Stimulated activated CD4-positive, alpha-beta T cell treated with anti-CD3 and anti-CD28 coated beads, Interleukin-2, amount 100 ng/mL, for 4 hours (primary cell): ENCODE results near the gene HSDL2.
"Not testable (repeated sequence)": the region's sequence is repeated elsewhere in the genome, so short reads cannot be mapped to it uniquely, and the experiment has no call there.

Source experiments
- DNase-seq: peaks from one replicate; pipeline ENCODE4 v3.0.0-alpha.2; 2020; ENCODE audit warnings: low read depth

HSDL2 gene

DNA sequence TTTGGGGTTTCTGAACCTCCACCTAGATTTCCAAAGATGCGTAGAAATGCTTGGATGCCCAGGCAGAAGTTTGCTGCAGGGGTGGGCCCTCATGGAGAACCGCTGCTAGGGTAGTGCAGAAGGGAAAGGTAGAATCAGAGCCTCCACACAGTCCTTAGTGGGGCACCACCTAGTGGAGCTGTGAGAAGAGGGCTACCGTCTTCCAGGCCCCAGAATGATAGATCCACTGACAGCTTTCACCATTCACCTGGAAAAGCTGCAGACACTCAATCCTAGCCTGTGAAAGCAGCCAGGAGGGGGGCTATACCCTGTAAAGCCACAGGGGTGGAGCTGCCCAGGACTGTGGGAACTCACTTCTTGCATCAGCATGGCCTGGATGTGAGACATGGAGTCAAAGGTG is 13.3 kb upstream of the HSDL2 start:
- no peak for DNase-seq

DNA sequence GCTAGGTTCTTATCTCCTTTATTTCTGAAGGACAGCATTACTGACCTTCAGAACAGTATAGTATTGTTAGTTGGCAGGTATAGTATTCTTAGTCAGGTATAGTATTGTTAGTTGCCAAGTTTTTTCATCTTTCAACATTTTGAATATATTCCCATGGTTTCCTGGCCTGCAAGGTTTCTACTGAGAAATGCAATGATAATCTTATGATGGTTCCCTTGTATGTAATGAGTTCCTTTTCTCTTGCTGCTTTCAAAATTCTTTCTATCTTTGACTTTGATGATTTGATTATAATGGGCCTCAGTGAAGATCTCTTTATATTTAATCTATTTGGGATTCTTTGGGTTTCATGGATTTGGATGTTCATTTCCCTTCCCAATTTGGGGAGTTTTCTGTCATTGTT is 12.4 kb upstream of the HSDL2 start:
- DNase-seq: no peak

DNA sequence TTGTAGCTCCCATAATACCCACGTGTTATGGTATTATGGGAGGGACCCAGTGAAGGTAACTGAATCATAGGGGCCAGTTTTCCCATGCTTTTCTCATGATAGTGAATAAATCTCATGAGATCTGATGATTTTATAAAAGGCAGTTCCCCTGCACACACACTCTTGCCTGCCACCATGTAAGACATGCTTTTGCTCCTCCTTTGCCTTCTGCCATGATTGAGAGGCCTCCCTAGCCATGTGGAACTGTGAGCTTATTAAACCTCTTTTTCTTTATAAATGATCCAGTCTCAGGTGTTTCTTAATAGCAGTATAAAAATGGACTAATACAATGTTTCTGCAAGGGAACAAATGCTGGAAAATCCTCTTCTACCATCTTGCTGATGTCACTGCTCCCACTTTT is 10.1 kb upstream of the HSDL2 start:
- no peak for DNase-seq

DNA sequence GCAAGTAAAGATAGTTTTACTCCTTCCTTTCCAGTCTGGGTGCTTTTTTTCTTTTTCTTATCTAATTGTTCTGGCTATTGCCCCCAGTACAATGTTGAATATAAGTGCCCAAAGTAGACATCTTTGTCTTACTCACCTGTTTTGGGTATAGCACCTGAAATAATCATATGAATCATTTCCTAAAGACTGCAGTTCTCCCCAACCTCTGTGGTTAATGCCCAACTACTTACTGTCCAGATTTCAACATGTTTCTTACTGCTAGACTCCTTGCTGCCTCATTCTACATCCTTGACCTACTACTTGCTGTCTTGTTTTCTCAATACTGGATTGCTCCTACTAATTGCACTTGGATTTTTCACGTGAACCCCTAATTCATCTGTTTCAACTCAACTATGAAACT is 8.8 kb upstream of the HSDL2 start:
- DNase-seq: no peak

DNA sequence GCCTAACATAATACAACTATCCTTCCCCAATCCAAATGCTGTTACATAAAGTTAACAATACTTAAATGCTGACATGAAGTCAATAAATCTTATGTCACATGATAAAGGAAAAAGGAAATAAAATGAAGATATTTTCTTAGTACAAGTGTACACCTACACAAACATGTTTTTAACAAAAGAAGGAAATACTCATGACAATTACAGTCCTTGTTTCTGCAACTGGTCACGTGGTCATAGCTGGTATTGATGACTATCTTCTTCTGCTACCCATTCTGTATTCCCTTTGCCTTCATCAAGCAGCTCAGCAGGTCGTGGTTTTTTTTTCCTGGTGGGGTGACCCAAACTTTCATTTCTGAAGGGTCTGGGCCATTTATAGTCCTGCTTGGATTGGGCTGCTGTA is 6.2 kb upstream of the HSDL2 start:
- not testable (repeated sequence) for DNase-seq

DNA sequence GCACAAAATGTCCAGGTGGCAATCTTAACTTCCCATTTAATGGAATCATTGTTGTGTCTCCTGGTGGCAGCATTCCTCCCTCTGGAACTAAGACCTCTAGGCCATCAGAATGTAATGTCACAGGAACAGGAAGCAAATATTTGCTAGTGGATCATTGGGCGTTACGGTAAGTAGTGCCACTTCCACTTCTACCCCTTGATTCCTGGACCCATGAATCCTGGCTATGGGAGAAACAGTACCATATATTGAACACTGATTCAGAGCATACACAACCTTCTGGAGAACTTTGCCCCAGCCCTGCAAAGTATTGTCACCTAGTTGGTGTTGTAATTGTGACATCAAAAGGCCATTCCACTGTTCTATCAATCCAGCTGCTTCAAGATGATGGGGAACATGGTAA is 5.7 kb upstream of the HSDL2 start:
- DNase-seq: not testable (repeated sequence)

DNA sequence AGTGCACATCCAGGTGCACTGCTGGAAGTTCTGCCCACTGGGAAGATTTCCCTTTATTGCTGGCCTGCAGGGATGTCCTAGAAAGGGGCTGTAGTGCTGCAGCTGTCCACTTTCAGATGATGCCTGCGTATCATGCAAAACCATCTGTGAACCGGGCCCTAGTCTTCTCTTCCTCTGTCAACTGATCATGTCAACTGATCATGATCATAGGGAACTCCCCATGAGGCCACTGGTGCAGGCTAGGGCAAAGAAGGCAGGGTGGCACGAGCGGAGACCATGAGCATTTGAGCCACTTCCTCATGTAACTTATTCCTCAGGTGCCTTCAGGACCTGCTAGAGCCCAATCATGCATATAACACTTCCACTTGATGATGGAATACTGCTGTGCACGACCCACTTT is 4.5 kb upstream of the HSDL2 start:
- no peak for DNase-seq

DNA sequence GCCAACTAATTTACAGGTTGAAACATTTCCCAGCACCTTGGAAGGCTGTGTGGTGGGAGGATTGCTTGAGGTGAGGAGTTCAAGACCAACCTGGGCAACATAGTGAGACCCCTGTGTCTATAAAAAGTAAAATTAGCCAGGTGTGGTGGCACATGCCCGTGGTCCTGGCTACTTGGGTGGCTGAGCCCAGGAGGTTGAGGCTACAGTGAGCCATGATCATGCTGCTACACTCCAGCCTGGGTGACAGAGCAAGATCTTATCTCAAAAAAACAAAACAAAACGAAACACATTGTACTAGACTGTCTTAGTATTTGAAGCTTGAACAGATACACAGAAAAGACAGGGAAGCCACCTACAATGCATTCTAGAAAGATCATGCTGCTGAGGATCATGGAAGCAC is 2.8 kb upstream of the HSDL2 start:
- DNase-seq: no peak

DNA sequence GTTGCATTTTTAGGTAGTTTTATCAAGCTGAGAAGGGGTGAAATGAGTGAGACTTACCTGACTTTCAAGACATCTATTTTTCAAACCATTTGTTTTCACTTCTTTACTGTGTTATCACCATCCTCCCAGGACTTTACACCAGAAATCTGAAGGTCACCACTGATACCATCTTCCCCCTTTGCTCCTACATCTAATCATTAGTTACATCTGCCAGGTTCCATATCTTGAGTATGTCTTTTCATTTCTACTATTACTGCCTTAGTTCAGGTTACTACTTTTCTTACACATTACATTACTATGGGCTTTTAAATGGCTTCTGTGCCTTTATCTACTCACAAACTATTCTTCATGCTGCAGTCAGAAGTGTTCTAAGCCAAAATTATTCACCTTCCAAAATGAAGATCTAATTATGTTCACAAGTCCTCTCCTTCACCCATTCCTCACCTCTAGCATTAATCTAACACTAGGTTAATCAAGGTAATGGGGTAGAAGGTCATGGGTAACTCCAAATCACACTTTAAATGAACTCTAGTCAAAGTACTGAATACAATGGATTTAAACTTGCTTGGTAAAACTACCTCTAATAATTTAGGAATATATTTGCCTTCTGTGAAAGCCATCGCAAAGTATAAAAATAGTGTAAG is 2.1 kb upstream of the HSDL2 start:
- no peak for DNase-seq

DNA sequence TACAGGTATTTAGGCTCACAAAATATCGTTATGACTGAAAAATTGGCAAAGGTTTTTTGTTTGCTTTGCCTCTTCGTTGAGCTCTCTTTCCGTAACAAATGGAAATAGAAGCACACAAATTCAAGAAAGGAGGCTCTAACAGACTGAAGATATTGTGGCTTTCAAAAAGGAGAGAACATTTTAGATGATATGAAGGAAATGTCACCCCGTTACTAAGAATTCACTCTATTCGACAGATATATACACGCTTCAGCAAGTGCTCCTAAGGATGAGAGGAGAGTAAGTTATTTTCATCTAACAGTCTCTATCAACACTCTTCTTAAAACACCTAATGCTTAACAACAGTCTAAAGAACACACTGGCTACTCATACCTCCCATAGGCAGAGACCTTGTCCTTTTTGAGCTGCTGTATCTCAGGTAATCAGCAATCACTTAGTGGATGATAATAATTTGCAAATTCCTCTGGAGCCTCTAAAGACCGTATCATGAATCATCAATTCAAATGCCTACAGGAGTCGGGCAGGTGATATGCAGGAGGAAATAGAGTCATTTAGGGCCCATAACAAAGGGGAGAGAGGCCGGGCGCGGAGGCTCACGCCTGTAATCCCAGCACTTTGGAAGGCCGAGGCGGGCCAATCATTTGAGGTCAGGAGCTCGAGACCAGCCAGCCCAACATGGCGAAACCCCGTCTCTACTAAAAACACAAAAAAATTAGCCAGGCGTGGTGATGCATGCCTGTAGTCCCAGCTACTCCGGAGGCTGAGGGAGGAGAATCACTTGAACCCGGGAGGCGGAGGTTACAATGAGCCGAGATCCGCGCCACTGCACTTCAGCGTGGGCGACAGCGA is 1.4 kb upstream of the HSDL2 start:
- no peak for DNase-seq

DNA sequence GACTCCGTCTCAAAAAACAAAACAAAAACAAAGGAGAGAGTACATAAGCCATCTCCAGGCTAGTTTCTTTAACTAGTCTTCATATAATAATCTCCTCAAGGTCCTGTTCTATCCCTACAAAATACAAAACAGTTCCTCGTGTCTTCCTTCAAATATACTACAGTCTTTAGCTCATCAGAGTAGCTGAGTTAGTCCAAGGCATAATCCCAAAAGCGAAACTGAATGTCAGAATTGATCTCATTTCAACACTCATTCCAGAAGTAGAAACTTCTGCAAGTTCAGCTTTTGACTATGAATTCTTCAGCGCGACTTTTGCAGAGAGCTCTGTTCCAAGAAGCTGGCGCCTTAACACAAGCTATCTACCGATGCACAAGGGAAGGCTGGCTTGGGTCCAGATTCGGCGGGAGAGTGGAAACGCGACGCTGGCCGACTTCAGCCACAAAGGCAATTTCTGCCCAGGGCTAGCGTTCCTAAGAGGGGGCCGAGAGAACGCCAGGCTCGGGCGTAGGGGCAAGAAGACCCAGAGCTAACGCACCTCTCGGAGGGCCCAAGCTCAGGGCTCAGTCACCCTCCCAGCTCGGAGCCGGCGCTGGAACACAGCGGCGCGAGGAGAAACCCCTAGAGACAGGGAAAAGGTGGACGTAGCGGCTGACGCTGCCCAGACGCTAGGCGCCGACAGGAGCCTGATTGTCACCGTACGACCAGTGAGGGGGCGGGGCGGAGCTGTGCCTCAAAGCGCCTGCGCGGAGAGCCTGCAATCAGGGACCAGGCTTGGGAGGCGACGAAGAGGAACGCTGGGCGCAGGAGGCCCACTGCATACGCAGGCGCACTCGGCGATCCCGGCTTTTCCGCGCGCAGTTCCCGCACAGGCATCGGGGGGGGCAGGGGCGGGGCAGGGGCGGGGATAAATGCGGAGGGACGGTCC is 469 bp upstream of the HSDL2 start:
- peak; percentile 94 for DNase-seq

DNA sequence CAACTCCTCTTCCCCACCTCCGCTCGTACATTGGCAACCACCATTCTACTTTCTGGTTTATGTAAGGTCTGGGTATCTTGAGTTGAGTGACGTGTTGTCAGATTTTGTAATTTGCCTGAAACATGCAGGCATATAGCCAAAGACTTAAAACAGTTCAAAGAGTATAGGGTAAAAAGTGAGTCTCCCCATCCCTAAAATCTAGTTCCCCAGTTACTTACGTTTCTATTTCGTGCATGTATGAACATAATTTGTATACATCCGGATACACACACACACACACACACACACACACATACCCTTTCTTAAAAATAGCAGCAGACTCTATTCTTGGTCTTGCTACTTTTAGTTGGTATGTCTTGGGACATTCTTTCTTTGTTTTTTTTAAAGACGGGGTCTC is 915 bp downstream of the HSDL2 start:
- DNase-seq: no peak

DNA sequence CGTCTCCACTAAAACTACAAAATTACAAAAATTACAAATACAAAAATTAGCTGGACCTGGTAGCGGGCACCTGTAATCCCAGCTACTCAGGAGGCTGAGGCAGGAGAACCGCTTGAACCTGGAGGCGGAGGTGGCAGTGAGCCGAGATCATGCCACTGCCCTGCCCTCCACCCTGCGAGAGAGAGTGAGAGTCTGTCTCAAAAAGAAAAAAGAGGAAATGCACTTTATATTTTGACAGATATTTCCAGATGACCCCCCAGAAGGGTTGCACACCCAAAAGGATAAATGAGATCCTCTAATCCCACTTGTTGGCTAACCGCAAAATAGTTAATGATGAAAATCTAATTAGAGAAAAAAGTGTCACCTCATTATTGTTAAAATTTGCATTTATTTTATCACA is 2.2 kb downstream of the HSDL2 start:
- no peak for DNase-seq

DNA sequence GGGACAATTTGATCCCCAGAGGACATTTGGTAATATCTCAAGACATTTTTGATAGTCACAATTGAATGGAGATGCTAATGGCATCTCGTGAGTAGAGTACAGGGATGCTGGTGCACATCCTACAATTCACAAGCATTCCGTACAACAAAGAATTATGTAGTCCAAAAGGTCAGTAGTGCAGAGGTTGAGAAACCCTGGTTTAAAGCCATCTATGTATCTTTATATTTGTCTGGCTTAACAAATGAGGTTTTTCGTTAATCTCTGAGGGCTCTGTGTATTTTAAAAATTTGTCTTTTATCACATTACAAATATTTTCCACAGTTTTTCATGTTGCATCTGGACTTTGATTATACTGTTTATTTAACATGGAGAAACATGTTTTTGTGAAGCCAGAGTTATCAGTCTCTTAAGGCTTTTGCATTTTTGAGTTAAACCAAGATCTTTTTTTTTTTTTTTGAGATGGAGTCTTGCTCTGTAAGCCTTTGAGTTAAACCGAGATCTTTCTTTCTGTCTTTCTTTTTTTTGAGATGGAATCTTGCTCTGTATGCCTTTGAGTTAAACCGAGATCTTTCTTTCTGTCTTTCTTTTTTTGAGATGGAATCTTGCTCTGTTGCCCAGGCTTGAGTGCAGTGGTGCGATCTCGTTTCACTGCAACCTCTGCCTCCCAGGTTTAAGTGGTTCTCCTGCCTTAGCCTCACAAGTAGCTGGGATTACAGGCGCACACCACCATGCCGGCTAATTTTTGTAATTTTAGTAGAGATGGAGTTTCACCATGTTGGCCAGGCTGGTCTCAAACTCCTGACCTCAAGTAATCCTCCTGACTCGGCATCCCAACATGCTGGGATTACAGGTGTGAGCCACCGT is 2.8 kb downstream of the HSDL2 start:
- no peak for DNase-seq

DNA sequence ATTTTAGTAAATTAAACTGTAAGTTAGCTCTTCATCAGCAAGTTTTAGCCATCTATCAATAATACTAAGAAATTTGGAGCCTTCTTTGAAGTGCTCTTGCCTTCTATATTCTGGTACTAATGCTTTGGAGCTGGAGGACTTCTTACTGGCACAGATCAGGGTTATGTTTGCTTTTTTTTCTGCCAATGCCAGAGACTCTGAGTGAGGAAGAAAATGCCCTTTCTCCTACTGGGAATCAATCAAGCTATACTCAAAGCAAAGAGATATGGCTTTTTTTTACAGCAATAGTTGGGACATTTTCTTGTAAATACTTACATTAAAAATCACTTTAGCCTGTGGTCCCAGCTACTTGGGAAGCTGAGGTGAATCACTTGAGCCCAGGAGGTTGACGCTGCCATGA is 4.3 kb downstream of the HSDL2 start:
- no peak for DNase-seq

DNA sequence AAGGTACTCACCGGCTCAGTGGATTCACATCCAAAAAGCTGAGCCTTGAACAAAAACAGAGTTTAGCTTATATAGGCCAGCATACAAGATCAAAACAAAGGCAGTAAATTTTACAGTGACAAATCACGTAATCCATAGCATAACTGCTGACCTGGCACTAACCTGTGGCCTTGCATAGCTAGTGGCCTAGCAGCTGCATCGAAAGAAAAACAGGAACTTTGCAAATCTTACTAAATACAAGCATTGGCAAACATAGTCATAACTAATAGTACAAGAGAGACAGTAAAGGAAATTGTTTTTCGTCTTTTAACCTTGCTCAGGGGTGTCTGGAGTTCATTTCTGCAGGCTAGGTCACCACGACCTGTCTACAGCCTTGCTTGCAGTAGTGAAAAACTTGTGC is 4.8 kb downstream of the HSDL2 start:
- no peak for DNase-seq

DNA sequence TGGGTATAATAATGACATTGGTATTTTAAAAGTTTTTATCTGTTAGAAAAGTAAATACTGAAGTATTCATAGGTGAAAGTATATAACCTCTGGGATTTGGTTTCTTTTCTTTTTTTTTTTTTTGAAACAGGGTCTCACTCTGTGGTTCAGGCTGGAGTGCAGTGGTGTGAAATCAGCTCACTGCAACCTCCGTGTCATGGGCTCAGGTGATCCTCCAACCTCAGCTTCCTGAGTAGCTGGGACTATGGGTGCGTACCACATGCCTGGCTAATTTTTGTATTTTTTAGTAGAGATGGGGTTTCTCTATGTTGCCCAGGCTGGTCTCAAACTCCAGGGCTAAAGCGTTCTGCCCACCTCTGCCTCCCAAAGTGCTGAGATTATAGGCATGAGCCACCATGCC is 7.2 kb downstream of the HSDL2 start:
- no peak for DNase-seq

DNA sequence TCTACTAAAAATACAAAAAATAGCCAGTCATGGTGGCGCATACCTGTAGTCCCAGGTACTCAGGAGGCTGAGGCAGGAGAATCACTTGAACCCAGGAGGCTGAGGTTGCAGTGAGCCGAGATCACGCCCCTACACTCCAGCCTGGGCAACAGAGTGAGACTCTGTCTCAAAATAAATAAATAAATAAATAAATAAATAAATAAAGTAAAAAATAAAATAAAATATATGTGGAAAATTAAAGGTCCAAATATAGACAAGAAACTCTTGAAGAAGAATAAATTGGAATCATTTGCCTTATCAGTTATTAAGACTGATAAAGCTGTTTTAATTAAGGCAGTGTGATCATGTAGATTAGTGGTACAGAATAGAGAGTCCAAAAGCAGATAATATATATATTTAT is 10.0 kb downstream of the HSDL2 start:
- DNase-seq: not testable (repeated sequence)

DNA sequence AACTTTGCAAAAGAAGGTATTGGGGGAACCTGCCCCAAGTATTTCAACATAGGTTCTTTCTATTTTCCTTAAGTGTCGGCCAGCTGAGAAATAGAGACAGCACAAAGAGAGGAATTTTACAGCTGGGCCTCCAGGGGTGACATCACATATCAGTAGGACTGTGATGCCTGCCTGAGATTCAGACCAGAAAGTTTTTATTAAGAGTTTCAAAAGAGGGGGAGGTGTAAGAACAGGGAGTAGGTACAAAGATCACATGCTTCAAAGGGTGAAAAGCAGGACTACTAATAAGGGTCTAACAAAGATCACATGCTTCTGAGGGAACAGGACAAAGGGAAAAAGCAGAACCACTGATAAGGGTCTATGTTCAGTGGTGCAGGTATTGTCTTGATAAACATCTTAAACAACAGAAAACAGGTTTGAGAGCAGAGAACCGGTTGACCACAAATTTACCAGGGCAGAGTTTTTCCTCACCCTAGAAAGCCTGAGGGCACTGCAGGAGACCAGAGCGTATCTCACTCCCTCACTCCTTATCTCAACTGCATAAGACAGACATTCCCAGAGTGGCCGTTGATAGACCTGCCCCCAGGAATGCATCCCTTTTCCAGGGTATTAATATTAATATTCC is 12.1 kb downstream of the HSDL2 start:
- not testable (repeated sequence) for DNase-seq

DNA sequence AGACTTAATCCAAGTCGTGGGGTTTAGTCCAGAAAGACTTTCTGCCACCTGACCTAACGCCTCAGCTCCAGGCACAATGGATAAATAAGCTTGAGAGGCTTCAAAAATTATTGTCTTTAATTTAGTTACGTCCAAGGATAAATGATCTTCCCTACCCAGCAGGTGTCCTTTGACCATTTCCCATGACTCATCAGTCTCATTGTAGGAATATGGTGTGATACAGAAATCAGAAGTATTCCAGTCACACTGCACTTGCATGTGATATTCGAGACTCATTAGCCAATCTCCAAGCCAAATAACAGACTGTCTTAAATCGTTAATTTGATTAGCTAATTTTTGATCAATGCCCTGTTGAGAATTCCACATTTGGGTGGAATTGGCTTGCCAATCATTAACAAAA is 13.2 kb downstream of the HSDL2 start:
- DNase-seq: not testable (repeated sequence)

DNA sequence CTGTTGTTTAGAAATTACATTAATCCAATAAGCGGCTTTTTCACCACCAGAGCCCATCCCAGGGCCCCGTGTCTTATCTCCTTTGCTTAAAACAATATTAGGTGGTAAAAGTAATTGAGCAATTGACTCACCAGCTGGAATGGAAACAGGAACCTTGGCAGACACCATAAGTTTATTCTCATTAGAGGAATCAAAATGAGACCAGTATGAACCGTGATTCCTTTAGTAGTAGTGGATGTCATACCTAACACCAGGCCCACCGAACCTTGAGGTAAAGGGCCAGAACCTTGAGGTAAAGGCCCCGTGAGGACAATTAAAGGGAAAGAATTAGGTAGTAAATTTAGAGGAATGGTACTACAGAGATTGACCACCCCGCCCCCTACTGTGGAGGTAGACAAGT is 16.5 kb downstream of the HSDL2 start:
- no peak for DNase-seq
